HG03175 (cell line): Measurements from ENCODE around the gene FMC1.
"Not testable (repeated sequence)": the region's sequence is repeated elsewhere in the genome, so short reads cannot be mapped to it uniquely, and the experiment has no call there.

Experiments used
- ATAC-seq: cut with Tn5 transposase; IDR thresholded peaks from one replicate; pipeline ENCODE4 v1.9.1; 2021; ENCODE audit warnings: mild to moderate bottlenecking, moderate library complexity; ENCODE audit not compliant: unreplicated experiment

FMC1 gene

GRCh38 chr7:139340037-139340807 is 915 bp upstream of the FMC1 start:
- peak; percentile 82 for ATAC-seq

- no peak for ATAC-seq
Observed at GRCh38 chr7:139340808-139341057, 404 bp upstream of the FMC1 start.

- ATAC-seq = no peak
Observed at GRCh38 chr7:139341776-139342226, 664 bp downstream of the FMC1 start.

GRCh38 chr7:139345042-139345441 is 3.9 kb downstream of the FMC1 start:
- ATAC-seq = no peak

GRCh38 chr7:139351027-139351426 is 9.9 kb downstream of the FMC1 start:
- ATAC-seq = no peak

GRCh38 chr7:139354729-139355128 is 13.6 kb downstream of the FMC1 start:
- no peak for ATAC-seq

GRCh38 chr7:139355320-139355719 is 14.2 kb downstream of the FMC1 start:
- ATAC-seq = no peak

DNA sequence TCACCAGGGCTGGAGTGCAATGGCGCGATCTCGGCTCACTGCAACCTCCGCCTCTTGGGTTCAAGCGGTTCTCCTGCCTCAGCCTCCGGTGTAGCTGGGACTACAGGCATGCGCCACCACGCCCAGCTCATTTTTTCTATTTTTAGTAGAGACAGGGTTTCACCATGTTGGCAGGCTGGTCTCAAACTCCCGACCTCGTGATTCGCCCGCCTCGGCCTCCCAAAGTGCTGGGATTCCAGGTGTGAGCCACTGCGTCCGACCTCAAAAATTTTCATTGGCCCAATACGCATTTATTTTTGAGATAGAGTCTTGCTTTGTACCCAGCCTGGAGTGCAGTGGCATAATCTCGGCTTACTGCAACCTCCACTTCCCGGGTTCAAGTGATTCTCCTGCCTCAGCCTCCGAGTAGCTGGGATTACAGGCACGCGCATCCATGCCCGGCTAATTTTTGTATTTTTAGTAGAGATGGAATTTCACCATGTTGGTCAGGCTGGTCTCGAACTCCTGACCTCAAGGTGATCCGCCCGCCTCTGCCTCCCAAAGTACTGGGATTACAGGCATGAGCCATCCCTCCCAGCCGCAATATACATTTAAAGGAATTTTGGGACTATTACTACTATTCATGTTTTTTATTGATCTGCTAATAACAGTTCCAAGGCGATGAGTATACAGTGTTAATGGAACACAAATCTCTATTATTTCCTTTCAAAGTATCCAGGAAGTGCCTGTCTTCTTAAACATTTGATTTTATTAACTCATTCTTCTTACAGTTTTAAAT is 16.8 kb downstream of the FMC1 start:
- not testable (repeated sequence) for ATAC-seq

DNA sequence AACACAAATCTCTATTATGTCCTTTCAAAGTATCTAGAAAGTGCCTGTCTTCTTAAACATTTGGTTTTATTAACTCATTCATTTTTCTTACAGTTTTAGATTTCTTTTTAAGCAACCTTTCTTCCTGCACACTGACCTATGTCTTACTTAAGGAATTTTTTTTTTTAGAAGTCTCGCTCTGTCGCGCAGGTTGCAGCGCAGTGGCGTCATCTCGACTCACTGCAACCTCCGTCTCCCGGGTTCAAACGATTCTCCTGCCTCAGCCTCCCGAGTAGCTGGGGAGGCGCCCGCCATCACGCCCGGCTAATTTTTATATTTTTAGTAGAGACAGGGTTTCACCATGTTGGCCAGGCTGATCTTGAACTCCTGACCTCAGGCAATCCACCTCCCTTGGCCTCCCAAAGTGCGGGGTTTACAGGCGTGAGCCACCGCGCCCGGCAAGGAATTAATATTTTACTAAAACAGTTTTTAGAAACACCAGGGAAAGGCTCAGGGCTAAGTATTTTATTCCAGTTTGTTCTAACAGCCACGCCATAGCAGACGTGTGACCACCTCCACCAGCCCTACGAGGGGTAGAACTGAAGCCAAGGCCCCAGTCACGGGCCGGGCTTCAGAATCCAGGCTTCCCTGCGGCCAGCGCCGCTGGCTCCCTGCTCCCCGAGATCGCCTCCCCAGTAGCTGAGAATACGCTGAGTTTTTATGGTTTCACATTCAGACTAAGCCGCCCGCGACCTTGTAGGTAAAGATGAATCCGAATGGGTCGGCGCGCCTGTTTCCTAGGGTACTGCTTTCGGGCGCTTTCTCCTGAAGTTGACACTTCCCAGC is 17.6 kb downstream of the FMC1 start:
- peak; percentile 15 for ATAC-seq

GRCh38 chr7:139359366-139360209 is 18.5 kb downstream of the FMC1 start, which contains the start of gene LUC7L2:
LUC7L2 (plus strand) TSS chr7:139359894; CDS start chr7:139360262, 368 bp downstream.
- peak; percentile 76 for ATAC-seq

DNA sequence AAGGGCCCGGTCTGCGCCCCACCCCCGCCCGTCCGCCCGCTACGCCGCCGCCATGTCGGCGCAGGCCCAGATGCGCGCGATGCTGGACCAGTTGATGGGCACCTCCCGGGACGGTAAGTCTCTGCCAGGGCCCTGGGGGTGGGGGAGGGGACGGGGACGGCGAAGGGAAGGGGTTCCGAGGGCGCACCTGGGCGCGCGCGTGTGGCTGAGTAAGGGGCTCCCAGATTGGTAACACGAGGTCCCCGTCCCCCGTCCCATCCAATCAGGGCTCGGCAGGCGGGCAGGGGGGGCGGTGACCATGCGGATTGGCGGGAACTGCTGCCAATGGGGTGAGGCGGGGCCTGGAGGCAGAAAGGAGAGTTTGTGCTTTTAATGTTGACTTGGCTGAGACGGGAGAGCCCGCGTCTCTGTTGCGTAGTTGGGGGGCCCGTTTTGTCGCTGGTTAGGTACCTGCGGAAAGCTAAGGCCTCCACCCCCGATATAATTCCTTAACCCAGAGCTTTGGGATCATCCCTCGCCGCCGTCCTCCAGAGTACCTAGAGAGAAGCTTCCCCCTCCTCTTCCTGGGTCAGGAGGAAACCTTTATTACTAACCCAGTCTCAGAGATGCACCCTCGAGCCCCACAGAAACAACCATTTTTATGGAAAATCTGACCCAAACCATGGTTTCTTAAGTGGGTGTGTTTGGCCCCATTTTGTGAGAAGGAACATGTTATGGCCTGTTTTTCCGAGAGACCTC is 19.2 kb downstream of the FMC1 start:
- peak; percentile 71 for ATAC-seq

- ATAC-seq = no peak
Observed at GRCh38 chr7:139360948-139361307, 19.8 kb downstream of the FMC1 start.

DNA sequence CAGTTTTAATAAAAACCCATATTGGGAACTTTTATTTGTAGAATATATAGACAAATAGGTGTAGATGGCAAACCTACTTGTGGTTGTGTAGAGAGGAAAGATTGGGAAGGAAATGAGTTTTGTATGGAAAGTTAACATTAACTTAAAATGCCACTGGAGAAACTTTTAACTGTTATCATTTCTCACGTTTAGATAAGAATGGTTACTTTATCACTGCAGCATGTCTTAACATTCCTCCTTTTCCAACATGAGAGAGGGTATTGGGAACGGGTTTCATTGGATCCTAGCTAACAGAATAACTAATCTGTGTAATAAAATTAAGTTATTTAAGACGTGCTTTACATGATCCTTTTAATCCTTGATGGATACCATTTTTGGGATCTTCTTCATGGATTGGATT is 20.4 kb downstream of the FMC1 start:
- ATAC-seq = no peak

DNA sequence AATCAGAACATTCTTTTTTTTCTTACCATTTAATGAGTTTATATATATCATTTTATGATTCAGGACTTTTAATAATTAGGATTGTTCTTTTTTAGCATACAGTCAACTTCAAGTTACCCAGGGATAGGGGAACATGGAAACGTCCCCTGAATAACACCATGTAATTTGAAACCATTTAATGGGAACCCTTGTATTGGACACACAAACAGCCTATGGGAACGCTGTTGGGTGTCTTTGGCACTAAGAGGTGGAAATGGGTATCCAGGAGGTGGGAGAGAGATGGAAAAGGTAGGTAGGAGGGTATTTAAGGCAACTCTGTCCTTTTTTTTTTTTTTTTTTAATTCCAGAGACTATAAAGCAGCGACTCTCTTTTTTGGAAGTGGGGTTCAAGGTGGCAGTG is 21.2 kb downstream of the FMC1 start:
- ATAC-seq = no peak

DNA sequence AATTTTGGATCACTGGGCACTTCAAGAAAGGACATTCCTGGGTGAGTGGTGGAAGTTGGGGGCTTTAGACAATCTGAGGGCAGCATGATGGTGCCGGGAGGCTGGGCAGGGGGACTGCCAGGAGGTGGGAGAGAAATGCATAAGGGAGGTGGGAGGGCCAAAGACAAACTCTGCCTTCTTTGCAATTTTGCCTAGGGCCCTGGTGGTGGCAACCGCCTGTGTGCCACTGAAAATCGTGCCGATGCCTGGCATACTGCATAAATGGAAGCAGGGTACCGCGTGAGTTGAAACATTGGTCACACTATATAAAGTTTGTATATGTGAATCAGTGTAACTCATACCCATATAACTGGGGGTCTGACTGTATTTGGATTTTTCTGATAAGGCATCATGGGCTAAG is 21.8 kb downstream of the FMC1 start:
- no peak for ATAC-seq

DNA sequence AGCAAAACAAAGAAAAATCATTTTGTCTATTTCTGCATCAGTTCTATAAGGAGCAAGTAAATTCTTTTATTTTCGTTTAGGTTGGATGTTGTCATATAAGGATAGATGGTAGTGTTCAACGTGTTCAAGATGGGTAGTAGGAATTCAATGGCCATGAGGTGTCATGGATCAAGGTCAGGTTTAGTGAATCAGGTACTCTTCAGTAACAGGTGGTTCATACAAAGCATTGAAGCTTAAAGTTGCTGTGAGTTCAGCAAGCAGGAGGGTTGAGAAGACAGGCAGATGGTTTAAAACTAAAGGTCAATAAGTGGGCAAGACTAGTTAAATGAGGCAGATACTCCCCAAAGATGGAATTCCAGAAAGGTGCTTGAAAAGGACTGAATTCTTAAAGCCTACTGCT is 24.2 kb downstream of the FMC1 start:
- ATAC-seq = no peak

- no peak for ATAC-seq
Observed at GRCh38 chr7:139366400-139366799, 25.3 kb downstream of the FMC1 start.

GRCh38 chr7:139367438-139368155 is 26.5 kb downstream of the FMC1 start:
- no peak for ATAC-seq

DNA sequence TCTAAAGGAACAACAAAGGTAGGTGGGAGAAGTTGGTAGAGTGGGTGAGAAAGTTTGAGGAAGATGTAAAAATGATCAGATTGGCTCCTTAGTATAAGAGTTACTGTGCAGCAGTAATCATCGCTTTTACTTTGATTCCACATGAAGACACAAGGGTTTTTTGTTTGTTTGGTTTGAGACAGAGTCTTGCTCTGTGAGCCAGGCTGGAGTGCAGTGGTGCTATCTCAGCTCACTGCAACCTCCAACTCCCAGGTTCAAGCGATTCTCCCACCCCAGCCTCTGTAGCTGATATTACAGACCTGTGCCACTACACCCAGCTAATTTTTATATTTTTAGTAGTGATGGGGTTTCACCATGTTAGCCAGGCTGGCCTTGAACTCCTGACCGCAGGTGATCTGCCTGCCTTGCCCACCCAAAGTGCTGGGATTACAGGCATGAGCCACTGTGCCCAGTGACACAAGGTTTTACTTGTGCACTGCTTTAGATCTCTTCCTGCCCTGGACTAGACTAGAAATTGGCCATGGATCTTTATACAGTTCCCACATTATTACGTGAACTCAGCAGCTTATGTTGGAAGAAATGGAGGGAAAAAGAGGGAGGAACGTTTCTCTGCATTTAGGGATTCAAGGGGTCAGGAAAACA is 29.3 kb downstream of the FMC1 start:
- ATAC-seq = no peak
